Measurements from ENCODE around the gene HHATL.

The HHATL gene

DNA sequence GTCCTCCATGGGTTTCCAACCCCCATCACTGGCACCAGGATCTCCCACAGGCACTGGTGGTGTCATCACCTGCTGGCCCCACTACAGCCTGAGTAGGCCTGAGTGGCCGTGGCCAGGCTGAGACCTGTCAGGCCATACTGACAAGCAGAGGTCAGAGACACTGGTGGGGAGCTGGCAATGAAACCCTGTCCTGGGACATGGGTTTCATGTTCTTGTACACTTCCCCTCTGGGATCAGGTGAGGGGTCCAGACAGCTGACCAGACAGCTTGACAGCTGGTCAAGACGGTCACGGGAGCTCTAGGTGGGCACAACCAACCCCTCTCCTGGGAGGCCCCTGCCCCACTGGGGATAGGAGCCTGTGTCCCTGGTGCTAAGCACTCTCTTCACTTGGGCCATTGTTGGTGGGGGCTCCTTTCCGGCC is 36.0 kb downstream of the HHATL start:
- in situ Hi-C loops (cut with MboI; ENCODE audit: low sequenced_read_pairs): no loop called here

DNA sequence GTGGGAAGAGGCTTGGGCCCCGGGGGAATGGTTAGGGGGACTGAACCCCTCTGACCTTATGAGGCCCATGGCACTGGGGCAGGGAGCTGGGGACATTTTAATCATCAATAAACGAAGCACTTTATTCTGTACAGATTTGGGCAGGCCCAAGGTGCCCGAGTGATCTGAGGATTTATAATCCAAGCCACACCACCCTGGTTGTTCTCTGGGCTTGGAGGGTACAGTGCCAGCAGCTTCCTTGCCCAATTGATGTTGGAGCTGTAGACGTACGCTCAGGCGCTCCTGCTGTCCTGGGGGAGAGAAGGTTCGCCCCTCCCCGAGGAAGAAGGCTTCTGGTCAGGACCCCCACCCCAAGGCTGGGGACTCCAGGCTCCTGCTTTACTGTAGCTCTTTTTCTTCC is 36.6 kb downstream of the HHATL start:
- in situ Hi-C loops (cut with MboI; ENCODE audit: low sequenced_read_pairs): no loop called here

DNA sequence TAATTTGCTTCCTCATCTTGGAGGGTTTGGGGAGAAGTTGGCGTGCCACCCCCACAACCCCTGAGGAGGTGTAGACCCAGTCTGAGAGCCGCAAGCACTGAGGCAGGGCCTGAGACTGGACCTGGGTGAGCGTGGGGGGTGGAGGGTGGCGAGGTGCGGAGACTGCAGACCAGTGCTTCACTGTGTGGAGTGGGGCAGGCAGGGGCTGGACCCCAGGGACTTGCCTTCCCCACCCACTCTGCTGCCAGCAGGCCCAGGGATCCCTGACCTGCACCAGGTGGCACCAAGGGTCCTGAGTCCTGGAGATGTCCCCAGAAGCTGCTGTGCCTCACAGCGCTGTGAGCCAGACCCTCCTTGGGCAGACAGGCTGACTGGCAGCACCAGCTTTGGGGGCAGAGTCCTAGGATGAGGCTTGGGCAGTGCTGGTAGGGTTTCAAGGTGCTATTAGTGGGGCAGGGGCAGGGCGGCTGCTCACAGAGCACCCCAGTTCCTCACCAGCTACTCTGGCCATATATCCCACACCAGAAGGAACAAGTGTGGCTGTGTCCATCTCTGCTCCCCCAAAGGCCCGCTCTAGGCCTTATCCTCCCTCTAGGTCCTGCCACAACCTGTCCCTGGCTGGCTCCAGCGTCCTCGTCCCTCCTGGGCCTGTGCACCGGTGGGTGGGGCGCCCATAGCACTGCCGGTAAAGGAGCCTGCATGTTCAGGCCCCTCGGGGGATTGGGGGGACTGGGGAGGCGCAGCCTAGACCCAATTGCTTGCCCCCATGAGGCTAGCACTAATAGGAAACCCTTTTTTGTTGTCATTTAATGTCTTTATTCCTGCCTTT is 37.3 kb downstream of the HHATL start:
- in situ Hi-C loops (cut with MboI; ENCODE audit: low sequenced_read_pairs): no loop called here

DNA sequence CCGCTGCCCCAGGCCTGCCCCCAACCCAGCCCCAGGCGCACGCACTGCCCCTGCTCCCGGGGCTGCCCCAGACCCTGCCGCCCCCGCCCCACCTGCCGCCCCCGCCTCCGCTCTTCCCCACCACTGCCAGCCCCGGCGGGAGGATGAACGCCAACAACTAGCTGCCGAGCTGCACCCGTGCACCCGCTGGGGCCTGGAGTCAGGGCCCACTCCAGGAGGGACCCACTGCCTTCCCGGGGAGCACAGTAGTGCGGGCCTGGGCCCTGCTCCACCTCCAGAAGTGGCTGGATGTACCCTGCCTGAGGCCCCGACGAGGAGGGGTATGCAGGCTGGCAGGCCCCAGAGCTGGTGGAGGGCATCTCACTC is 38.2 kb downstream of the HHATL start:
- in situ Hi-C loops (cut with MboI; ENCODE audit: low sequenced_read_pairs): no loop called here

DNA sequence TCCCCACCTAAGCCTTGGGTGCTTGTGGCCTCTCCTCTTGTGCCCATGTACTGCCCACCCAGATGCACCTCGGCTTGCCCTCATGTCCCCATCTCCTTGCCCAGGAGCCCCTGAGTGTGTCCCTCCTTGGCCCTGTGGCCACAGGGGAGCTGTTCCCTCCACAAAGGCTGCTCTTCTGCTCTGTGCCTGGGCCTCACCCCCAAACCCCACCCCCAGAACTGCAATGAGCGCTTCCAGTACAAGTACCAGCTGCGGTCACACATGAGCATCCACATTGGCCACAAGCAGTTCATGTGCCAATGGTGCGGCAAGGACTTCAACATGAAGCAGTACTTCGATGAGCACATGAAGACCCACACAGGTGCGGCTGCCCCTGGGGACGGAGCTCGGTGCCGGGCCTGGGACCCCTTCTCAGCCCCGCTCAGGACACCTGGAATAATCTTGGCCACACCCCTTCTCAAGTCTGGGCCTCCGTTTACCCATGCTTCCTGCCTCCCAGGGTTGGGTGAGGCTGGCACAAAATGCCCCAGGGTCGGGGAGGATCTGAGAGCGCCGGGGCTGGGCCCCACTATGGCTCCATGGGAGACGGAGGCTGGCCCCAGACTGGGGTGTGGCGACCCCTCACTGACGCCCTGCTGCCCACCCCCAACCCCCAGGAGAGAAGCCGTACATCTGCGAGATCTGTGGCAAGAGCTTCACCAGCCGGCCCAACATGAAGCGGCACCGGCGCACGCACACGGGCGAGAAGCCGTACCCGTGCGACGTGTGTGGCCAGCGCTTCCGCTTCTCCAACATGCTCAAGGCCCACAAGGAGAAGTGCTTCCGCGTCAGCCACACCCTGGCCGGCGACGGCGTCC is 38.8 kb downstream of the HHATL start:
- in situ Hi-C loops (cut with MboI; ENCODE audit: low sequenced_read_pairs): no loop called here

DNA sequence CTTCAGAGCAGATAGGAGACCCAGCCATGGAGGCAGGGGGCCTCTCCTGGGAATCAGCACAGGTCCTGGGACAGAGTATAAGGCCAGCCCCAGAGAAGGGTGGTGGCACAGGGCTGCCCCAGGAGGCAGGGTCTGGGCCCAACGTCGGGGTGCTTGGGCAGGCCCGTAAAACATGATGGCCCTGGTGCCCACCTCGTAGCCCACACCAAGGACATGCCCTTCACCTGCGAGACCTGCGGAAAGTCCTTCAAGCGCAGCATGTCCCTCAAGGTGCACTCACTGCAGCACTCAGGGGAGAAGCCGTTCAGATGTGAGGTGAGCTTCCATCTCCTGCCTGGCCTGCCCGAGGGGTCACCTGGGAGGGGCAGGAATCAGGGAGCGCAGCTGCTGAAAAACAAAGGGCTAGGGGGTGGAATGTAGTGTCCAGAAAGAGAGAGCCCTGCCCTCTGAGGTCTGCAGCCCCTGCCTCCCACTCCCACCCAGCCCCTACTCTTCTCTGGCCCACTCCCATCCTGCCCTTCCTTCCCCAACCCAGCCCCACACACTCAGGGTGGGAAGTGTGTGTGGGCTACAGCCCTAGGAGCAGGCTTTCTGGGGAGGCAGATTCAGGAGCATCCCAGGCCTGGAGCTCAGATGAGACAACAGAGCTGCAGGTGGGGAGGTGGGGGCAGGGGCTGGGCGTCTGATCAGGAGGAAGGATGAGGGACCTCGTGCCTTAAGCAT is 39.6 kb downstream of the HHATL start:
- in situ Hi-C loops (cut with MboI; ENCODE audit: low sequenced_read_pairs): no loop called here

DNA sequence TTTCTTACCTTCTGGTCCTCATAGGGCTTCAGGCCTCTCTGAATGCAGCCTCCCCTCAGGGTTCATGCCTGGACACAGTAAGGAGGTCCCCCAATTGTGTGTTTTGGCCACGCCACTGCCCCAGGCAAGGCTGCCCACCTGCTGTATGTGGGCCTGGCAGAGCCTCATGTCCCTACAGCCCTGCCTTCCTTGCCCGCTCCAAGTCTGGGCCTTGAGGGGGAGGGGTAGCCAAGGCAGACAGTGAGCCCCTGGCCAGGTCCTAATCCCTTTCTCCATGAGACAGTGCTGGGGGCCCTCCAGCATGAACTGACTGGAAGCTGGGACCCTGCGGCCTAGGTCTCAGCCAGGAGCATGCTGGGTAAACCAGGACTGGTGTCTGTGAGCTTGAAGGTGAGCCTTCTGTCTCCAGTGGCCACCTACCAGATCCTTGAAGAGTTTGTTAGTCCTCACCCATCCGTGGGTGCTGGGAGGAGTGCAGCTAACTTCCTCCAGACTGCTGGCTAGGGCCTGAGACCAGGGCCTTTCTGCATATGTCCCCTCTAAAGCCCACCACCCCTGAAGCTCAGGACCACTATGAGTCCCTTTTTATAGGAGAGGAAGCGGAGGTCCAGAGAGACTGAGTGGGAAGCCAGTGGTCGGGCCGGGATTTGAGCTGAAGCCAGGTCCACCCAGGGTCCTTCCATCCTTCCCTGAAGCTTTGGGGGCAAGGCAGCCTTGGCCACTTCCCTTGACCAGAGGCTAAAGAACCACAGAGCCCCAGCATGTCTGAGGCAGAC is 40.4 kb downstream of the HHATL start:
- in situ Hi-C loops (cut with MboI; ENCODE audit: low sequenced_read_pairs): no loop called here

DNA sequence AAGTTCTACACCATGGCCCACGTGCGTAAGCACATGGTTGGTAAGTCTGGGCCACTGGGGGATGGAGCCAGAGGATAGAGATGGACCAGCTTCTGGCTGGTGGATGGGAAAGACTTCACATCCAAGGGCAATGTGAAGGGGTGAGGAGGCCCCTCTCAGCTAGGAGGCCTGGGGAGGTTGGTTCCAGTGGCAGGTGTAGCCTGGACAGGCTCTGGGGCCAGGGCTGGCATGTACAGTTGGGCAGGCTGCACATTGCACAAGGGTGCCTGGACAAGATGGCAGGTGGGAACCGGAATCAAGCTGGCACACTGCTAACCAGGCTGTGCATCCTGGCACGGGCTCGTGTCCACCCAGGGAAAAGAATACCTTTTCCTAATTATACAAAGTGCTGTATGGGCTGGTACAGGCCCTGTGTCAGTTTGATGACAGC is 41.0 kb downstream of the HHATL start:
- in situ Hi-C loops (cut with MboI; ENCODE audit: low sequenced_read_pairs): no loop called here

DNA sequence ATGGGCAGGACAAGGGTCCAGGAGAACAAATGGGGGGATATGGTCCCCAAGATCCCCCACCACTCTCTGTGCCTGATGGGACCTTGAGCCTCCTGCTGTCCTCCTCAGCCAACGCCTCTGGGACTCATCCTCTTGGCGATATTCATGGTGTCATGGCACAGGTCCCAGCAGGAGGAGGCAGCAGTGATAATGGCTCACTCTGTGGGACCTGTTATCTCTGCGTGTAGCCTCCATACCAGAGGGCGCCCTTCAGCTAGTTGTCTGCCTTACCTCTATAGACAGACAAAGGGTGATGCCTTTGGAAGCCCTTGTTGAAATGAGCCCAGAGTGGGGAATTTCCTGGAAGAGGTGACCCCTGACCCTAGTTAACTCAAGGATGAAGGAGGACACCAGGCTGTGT is 41.7 kb downstream of the HHATL start:
- in situ Hi-C loops (cut with MboI; ENCODE audit: low sequenced_read_pairs): no loop called here

DNA sequence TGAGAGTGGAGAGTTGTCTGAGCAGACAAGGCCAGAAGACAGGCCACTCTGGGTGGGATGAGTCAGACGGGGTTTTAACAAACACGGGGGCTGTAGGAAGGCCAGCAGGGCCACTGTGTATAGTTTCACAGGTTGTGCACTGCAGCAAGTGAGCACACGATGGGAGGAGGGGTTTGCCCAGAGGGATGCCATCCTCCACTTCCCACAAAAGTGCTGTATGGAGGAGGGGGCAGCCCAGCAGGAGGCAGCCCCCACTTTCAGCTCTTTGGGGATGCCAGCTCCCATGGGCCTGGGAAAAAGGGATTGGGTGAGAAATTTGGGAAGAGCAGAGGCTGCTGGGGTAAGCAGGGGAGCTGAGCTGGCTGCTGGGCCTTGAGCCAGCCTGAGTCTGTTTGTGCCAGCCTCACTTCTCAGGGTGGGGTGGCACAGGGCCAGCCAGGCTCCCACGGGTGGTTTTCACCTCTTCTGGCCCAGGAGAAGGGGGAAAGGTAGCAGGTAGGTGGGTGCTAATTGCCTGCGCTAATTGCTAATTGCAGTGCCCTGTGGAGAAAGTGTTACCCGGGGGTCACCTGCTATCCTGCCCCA is 42.4 kb downstream of the HHATL start:
- in situ Hi-C loops (cut with MboI; ENCODE audit: low sequenced_read_pairs): no loop called here

DNA sequence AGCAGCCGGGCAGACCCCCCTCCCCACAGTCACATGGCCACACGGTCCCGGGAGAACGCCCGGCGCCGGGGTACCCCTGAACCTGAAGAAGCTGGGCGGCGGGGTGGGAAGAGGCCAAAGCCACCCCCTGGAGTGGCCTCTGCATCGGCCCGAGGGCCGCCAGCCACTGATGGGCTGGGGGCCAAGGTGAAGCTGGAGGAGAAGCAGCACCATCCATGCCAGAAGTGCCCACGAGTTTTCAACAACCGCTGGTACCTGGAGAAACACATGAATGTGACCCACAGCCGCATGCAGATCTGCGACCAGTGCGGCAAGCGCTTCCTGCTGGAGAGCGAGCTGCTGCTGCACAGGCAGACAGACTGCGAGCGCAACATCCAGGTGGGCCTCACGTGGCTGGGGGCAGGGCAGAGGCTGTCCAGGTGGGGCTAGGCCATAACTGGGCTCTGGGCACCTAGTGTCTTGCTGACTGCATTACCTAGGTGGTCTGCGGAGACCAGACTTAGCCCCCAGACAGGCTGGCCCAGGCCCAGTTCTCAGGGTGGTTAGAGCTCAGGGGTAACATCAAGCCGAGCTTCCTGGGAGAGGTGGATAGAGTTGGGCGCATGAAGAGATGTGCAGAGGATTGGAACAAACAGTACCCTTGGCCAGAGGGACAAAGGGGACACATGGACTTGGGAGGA is 43.0 kb downstream of the HHATL start:
- in situ Hi-C loops (cut with MboI; ENCODE audit: low sequenced_read_pairs): no loop called here

DNA sequence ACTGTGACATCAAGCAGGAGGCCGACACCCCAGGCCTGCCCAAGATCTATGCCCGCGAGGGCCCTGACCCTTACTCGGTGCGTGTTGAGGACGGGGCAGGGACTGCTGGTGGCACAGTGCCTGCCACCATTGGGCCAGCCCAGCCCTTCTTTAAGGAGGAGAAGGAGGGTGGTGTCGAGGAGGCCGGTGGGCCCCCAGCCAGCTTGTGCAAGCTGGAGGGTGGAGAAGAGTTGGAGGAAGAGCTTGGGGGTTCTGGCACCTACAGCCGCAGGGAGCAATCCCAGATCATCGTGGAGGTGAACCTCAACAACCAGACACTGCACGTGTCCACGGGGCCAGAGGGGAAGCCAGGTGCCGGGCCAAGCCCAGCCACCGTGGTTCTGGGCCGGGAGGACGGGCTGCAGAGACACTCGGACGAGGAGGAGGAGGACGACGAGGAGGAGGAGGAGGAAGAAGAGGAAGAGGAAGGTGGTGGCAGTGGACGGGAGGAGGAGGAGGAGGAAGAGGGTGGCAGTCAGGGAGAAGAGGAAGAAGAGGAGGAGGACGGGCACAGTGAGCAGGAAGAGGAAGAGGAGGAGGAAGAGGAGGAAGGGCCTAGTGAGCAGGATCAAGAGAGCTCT is 43.7 kb downstream of the HHATL start:
- in situ Hi-C loops (cut with MboI; ENCODE audit: low sequenced_read_pairs): no loop called here

DNA sequence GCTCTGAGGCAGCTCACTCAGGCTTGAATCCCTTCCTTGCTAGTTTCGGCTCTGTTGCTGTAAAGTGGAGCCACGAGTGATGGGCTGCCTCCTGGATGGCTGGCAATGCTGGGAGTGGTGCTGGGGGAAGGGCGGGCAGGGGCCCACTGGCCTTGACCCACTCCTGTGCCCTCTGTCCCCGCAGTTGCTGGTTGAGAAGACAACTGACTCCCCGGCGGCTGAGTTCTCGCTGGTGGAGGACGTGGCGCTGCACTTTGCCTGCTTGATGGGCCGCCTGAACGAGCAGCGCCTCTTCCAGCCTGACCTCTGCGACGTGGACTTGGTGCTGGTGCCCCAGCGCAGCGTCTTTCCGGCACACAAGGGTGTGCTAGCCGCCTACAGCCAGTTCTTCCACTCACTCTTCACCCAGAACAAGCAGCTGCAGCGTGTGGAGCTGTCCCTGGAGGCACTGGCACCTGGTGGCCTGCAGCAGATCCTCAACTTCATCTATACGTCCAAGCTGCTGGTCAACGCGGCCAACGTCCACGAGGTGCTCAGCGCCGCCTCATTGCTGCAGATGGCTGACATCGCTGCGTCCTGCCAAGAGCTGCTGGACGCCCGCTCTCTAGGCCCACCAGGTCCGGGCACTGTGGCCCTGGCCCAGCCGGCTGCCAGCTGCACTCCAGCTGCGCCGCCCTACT is 44.4 kb downstream of the HHATL start:
- in situ Hi-C loops (cut with MboI; ENCODE audit: low sequenced_read_pairs): no loop called here

DNA sequence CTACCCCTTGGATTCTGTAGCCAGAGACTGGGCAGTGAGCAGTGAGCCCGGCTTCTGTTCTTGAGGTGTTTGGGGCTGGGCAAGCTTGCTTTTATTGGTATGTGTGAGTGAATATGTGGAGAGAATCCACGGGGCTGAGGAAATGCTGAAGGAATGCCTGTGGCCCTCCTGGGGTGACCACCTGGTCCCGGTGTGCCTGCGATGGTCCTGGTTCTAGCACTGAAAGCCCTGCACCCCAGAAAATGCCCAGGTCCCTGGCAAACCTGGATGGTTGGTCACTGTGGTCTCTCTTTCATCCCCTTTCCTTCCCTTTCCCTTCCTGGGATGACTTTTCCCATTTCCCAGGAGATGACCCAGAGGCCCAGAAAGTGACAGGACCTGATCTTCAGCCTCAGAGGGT is 44.9 kb downstream of the HHATL start:
- in situ Hi-C loops (cut with MboI; ENCODE audit: low sequenced_read_pairs): no loop called here

DNA sequence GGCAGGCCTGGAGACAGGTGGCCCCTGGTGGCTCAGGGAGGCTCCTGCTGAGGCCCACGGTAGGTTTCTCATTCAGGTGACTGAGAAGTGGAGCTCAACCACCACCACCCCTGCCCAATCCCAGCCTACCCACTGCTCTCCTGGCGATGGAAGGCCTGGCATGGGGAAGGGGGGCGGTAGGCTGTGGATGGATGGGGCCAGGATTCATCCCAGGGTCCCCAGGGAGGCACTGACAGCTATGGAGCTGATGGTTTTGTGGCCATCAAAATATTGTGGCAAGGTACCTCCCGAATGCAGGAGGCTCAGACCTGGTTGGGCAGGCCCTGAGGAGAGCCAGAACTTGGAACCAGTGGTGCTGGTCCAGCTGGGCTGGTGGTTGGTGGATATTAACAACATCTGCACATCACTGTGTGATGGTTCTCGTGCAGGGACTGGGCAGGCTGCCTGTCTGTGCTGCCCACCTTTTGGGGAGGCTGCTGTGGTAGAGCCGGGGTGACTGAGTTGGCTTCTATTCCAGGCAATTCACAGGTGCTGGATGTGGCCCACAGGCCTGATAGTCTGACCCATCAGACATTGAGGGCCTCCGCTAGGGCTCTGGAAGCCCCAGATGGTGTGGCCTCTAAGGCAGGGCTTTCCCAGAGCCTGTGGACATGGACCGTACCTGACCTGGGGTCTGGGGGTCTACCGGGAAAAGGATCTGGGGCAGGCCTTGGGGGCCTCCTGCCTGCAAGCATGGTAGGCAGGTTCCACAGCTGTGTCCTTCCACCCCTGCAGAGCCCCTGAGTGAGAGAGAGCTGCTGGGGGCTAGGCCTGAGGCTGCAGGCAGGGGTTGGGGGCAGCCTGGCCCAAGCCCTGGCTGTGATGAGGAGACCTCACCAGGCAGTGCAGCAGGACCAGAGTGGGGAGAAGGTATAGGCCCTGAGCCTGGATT is 45.7 kb downstream of the HHATL start:
- in situ Hi-C loops (cut with MboI; ENCODE audit: low sequenced_read_pairs): no loop called here

DNA sequence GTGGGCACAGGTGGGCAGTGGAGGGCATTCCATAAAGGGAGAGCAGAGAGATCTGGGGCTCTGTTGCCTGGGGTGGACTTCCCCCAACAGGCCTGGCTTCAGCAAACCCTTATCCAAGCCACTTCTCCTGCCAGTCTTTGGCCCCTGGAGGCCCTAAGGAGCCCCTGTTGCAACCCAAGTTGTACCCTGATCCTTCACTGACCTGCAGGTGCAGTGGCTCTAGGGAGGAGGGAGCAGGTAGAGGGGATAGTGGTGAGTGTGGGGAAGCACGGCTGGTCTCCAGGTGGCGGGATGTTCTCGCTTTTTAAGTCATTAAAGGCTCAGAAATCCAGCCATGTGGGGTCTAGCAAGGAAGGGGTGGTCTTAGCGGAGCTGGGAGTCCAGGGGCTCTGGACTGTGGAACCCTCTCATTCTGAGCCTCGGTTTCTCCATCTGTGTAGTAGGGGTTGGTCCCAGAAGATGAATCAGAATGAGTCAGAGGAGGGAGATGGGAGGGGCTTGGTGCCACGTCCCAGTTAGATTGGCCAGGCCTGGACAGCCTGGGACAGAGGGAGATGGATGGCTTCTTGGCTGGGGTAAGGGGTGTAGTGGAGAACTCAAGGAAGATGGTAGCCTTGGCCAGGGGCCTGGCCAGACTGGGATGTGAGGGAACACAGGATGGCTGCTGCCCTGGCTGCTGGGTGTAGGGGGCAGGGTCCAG is 46.5 kb downstream of the HHATL start:
- in situ Hi-C loops (cut with MboI; ENCODE audit: low sequenced_read_pairs): no loop called here

DNA sequence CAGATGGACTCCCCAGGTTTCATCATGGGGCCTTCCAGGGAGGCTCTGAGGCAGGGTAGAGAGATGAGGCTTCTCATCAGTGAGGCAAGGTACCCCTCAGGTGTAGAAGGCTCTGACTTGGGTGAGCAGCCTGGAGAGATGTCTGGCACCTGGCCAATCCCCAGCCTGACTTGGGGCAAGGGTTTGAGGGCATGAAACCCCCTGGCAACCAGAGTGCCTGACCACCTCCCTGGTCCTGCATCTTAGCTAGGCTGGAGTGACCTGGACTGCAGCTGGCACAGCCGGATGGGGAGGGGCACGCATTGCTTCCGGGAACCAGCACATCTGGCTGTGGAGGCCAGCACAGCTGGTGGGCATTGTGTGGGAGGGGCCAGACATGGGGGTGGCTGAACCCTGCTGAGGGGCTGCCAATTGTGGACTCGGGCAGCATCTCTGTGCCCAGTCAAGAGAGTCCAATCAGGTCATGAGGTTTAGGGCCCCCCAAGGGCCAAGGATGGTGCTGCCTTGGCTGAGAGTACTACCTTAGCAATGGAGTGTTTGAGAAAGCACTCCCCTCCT is 47.2 kb downstream of the HHATL start:
- in situ Hi-C loops (cut with MboI; ENCODE audit: low sequenced_read_pairs): no loop called here
